Urinary bladder (tissue), 4 donors: Measurements from ENCODE around the gene FRMD3. TPM values are rescaled to one million over a fixed set of nuclear protein-coding genes. Genes with fewer than 3 reads are reported as not detected.

Experiments used
- DNase-seq: peaks from one replicate; pipeline ENCODE4 v3.0.0-alpha.2; 2015; ENCODE audit errors: extremely low spot score
- H3K27ac ChIP-seq: one replicate; pipeline ENCODE4 v1.5.1; 2013; ENCODE audit warnings: low read depth, mild to moderate bottlenecking, moderate library complexity
- H3K36me3 ChIP-seq: one replicate; pipeline ENCODE4 v1.6.1; 2013; ENCODE audit warnings: mild to moderate bottlenecking, moderate library complexity; ENCODE audit not compliant: insufficient read depth
- H3K4me1 ChIP-seq: one replicate; pipeline ENCODE4 v1.6.1; 2013; ENCODE audit warnings: mild to moderate bottlenecking, moderate library complexity; ENCODE audit not compliant: insufficient read depth
- H3K4me3 ChIP-seq: one replicate; pipeline ENCODE4 v1.5.1; 2013; ENCODE audit warnings: low read depth, low read length
- WGBS: extraction: QIAGEN DNeasy Blood & Tissue Kit; methylation state at CpG from one replicate; pipeline ENCODE4 v1.1.7; 2013; 5-methylcytosine and 5-hydroxymethylcytosine counted together
- polyA plus RNA-seq: library from polyadenylated mRNA; stranded (reverse); fragments of 200-250 nt; gene quantifications from one replicate; pipeline ENCODE4 v1.2.3, GENCODE V29; 2013
- total RNA-seq: library from RNA; depleted of rRNA; stranded (reverse); fragments of >200 nt; gene quantifications from one replicate; pipeline ENCODE4 v1.2.3, GENCODE V29; 2014
- donor health status: healthy with polysubstance abuse.
- donor health status: healthy.

The FRMD3 gene
- total and polyA plus RNA-seq, 2 donors = 4.8 to 10.8 TPM

GRCh38 chr9:83477120-83477519, 61.1 kb downstream of the FRMD3 start:
- Histone ChIP-seq H3K36me3 (no peaks in the 10 kb centered on the region), H3K4me3 (no peak overlapping the region), H3K4me1 (no peaks in the 10 kb centered on the region), H3K27ac (no peak overlapping the region)
- WGBS = 88% methylated on average over 3 of the region's 3 CpGs
- DNase-seq = no peak

- 83% methylated on average over 4 of the region's 4 CpGs for WGBS
- Histone ChIP-seq H3K4me1 (no peaks in the 10 kb centered on the region), H3K27ac (no peak overlapping the region), H3K36me3 (no peaks in the 10 kb centered on the region), H3K4me3 (no peak overlapping the region)
- DNase-seq = no peak
These were observed 61.7 kb downstream of the FRMD3 start for GRCh38 chr9:83476513-83476912.

- H3K27ac ChIP-seq = no peak overlapping the region
- H3K4me3 ChIP-seq = no peak overlapping the region
- no peak for DNase-seq
- no peaks in the 10 kb centered on the region for H3K4me1 ChIP-seq
- 93% methylated on average over 5 of the region's 5 CpGs for WGBS
- H3K36me3 ChIP-seq = no peaks in the 10 kb centered on the region
These were observed 62.5 kb downstream of the FRMD3 start for GRCh38 chr9:83475741-83476140.

GRCh38 chr9:83474631-83475030, 63.6 kb downstream of the FRMD3 start:
- no peak for DNase-seq
- Histone ChIP-seq H3K4me1 (no peaks in the 10 kb centered on the region), H3K4me3 (no peak overlapping the region), H3K27ac (no peak overlapping the region), H3K36me3 (no peaks in the 10 kb centered on the region)

GRCh38 chr9:83473488-83473971, 64.7 kb downstream of the FRMD3 start:
- Histone ChIP-seq H3K27ac (no peak overlapping the region), H3K36me3 (no peaks in the 10 kb centered on the region), H3K4me3 (no peak overlapping the region), H3K4me1 (no peaks in the 10 kb centered on the region)
- 58% methylated on average over 5 of the region's 5 CpGs for WGBS
- no peak for DNase-seq

GRCh38 chr9:83472764-83473163, 65.4 kb downstream of the FRMD3 start:
- Histone ChIP-seq H3K27ac (no peak overlapping the region), H3K4me1 (no peaks in the 10 kb centered on the region), H3K4me3 (no peak overlapping the region), H3K36me3 (no peaks in the 10 kb centered on the region)
- 85% methylated on average over 5 of the region's 5 CpGs for WGBS
- DNase-seq = no peak

- DNase-seq = no peak
- Histone ChIP-seq H3K4me1 (no peaks in the 10 kb centered on the region), H3K27ac (no peak overlapping the region), H3K4me3 (no peak overlapping the region), H3K36me3 (no peaks in the 10 kb centered on the region)
- 77% methylated on average over 4 of the region's 4 CpGs for WGBS
These were observed 66.0 kb downstream of the FRMD3 start for GRCh38 chr9:83472221-83472665.

GRCh38 chr9:83471241-83471640, 67.0 kb downstream of the FRMD3 start:
- H3K4me3 ChIP-seq = no peak overlapping the region
- H3K36me3 ChIP-seq = no peaks in the 10 kb centered on the region
- no peak for DNase-seq
- H3K27ac ChIP-seq = no peak overlapping the region
- no peaks in the 10 kb centered on the region for H3K4me1 ChIP-seq
- WGBS = 81% methylated on average over 4 of the region's 4 CpGs

- Histone ChIP-seq H3K36me3 (no peaks in the 10 kb centered on the region), H3K27ac (no peak overlapping the region), H3K4me3 (no peak overlapping the region), H3K4me1 (no peaks in the 10 kb centered on the region)
- WGBS = 68% methylated on average over 7 of the region's 7 CpGs
- no peak for DNase-seq
These were observed 68.5 kb downstream of the FRMD3 start for GRCh38 chr9:83469722-83470121.

- Histone ChIP-seq H3K4me1 (no peaks in the 10 kb centered on the region), H3K36me3 (no peaks in the 10 kb centered on the region), H3K27ac (no peak overlapping the region), H3K4me3 (no peak overlapping the region)
- no peak for DNase-seq
- WGBS = 66% methylated on average over 3 of the region's 3 CpGs
These were observed 69.4 kb downstream of the FRMD3 start for GRCh38 chr9:83468821-83469220.

GRCh38 chr9:83466877-83467276, 71.3 kb downstream of the FRMD3 start:
- DNase-seq = no peak
- Histone ChIP-seq H3K4me1 (no peaks in the 10 kb centered on the region), H3K27ac (no peak overlapping the region), H3K36me3 (no peaks in the 10 kb centered on the region), H3K4me3 (no peak overlapping the region)
- WGBS = 30% methylated on average over 2 of the region's 2 CpGs

GRCh38 chr9:83466351-83466750, 71.8 kb downstream of the FRMD3 start:
- WGBS = 87% methylated on average over 6 of the region's 6 CpGs
- no peak overlapping the region for H3K27ac ChIP-seq
- no peak overlapping the region for H3K4me3 ChIP-seq
- no peaks in the 10 kb centered on the region for H3K4me1 ChIP-seq
- H3K36me3 ChIP-seq = no peaks in the 10 kb centered on the region
- DNase-seq = no peak

- Histone ChIP-seq H3K4me1 (no peaks in the 10 kb centered on the region), H3K27ac (no peak overlapping the region), H3K4me3 (no peak overlapping the region), H3K36me3 (no peaks in the 10 kb centered on the region)
- whole genome bisulfite sequencing = 93% methylated on average over 4 of the region's 4 CpGs
- no peak for DNase-seq
These were observed 78.4 kb downstream of the FRMD3 start for GRCh38 chr9:83459830-83460229.

GRCh38 chr9:83458530-83458929, 79.7 kb downstream of the FRMD3 start:
- Histone ChIP-seq H3K27ac (no peak overlapping the region), H3K36me3 (no peaks in the 10 kb centered on the region), H3K4me1 (no peaks in the 10 kb centered on the region), H3K4me3 (no peak overlapping the region)
- DNase-seq = no peak
- WGBS = 95% methylated on average over 2 of the region's 2 CpGs

- Histone ChIP-seq H3K4me1 (no peaks in the 10 kb centered on the region), H3K4me3 (no peak overlapping the region), H3K36me3 (no peaks in the 10 kb centered on the region), H3K27ac (no peak overlapping the region)
- DNase-seq = no peak
- WGBS = 74% methylated on average over 3 of the region's 3 CpGs
These were observed 81.2 kb downstream of the FRMD3 start for GRCh38 chr9:83457005-83457404.
